Panc1 (cell line): ENCODE measurements around the gene TRMT61A.

Experiments used
- CTCF ChIP-seq: fragments of 450-650 bp; IDR thresholded peaks from 2 replicates; pipeline ENCODE4 v1.5.1; 2017; ENCODE audit warnings: mild to moderate bottlenecking
- REST ChIP-seq, 2 experiments: IDR thresholded peaks; 2 replicates each; pipeline ENCODE4 v1.6.1; 2011 to 2012; ENCODE audit warnings: low read depth in 2 of 2, control low read depth in 1 of 2, low read length in 1 of 2, mild to moderate bottlenecking in 1 of 2, moderate library complexity in 1 of 2; ENCODE audit not compliant: insufficient read depth in 1 of 2

DNA sequence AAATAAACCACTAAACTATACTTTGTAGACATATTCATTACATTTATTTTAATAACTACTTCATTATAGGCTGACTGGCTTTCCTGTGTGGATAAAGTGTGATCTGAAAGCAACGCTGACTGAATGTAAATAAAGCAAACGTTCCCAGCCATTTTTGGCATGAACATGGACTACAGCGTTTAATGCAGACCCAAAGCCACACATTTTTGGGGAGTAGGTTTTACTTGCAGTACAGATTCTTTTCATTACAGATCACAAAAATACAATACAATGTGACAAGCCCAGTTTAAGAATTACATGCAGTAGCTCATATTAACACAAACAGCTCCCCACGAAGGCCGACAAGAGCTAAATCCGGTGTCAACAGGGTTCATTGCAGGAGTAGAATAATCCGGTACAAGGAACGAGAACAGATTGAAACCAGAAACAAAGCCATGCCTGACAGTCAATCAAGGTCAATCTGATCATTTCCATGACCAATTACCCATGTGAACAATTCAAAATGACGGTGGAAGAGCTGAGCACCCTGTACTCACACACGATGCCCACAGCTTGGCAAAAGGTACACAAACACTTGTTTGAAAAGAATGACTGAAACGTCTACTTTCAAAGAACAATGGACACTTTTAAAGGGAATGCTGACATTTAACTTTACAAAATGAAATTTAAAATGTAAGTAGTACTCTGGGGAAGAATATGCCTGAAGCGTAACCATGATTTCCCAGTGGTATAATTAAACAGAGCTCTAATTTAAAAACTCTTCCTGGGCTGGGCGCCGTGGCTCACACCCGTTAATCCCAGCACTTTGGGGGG, 28.2 kb downstream of the TRMT61A start:
- no peak for TF ChIP-seq CTCF
- TF ChIP-seq REST (IDR thresholded peaks at IDR 0.05; ENCODE audit: insufficient read depth in 1 of 2, low read depth in 2 of 2, low read length in 1 of 2): no peak
